SK-N-SH treated with all-trans-retinoic acid at 6 μM for 48 hours (cell line): ENCODE measurements around the gene CDH22.

Experiments used
- ARNTL ChIP-seq: fragments of 450-650 bp; formaldehyde crosslinking; IDR thresholded peaks from 2 replicates; pipeline ENCODE4 v1.5.0; 2020; ENCODE audit warnings: low read depth, mild to moderate bottlenecking, moderate library complexity, borderline replicate concordance
- ESRRG ChIP-seq: fragments of 250-450 bp; sonication (Bioruptor Pico); IDR thresholded peaks from 2 replicates; pipeline ENCODE4 v1.6.1; 2021; ENCODE audit warnings: mild to moderate bottlenecking
- PATZ1 ChIP-seq: fragments of 250-450 bp; sonication (Bioruptor Pico); IDR thresholded peaks from 2 replicates; pipeline ENCODE4 v1.8.0; 2020; ENCODE audit warnings: mild to moderate bottlenecking, moderate library complexity, borderline replicate concordance
- PPARA ChIP-seq: fragments of 250-450 bp; sonication (Bioruptor Pico); IDR thresholded peaks from 2 replicates; pipeline ENCODE4 v1.5.0; 2020; ENCODE audit warnings: mild to moderate bottlenecking, borderline replicate concordance
- RARB ChIP-seq: fragments of 250-450 bp; sonication (Bioruptor Pico); IDR thresholded peaks from 2 replicates; pipeline ENCODE4 v1.8.0; 2021; ENCODE audit warnings: mild to moderate bottlenecking, moderate library complexity
- SNAI2 ChIP-seq: fragments of 250-450 bp; sonication (Bioruptor Pico); IDR thresholded peaks from 2 replicates; pipeline ENCODE4 v1.5.0; 2020; ENCODE audit warnings: mild to moderate bottlenecking, moderate library complexity
- TSHZ2 ChIP-seq: fragments of 250-450 bp; sonication (Bioruptor Pico); IDR thresholded peaks from 2 replicates; pipeline ENCODE4 v1.5.0; 2020; ENCODE audit warnings: mild to moderate bottlenecking, moderate library complexity
- ZC3H10 ChIP-seq: fragments of 250-450 bp; sonication (Bioruptor Pico); IDR thresholded peaks from 2 replicates; pipeline ENCODE4 v1.5.1; 2021; ENCODE audit warnings: mild to moderate bottlenecking, moderate library complexity
- ZFP3 ChIP-seq: fragments of 250-450 bp; sonication (Bioruptor Pico); IDR thresholded peaks from 2 replicates; pipeline ENCODE4 v1.5.0; 2020; ENCODE audit warnings: mild to moderate bottlenecking, moderate library complexity
- ZNF565 ChIP-seq: fragments of 450-650 bp; formaldehyde crosslinking; conservative IDR thresholded peaks from 2 replicates; pipeline ENCODE4 v1.5.0; 2020; ENCODE audit warnings: low read depth, mild to moderate bottlenecking, moderate library complexity
- TF ChIP-seq, protein P1 (sequence below): fragments of 250-450 bp; sonication (Bioruptor Pico); IDR thresholded peaks from 2 replicates; pipeline ENCODE4 v1.5.1; 2020; ENCODE audit warnings: low read depth, mild to moderate bottlenecking, moderate library complexity
- TF ChIP-seq, protein P2 (sequence below): fragments of 250-450 bp; sonication (Bioruptor Pico); IDR thresholded peaks from 2 replicates; pipeline ENCODE4 v1.5.1; 2021; ENCODE audit warnings: mild to moderate bottlenecking, moderate library complexity

GRCh38 chr20:46253391-46253790 lies 54.9 kb downstream of the CDH22 start:
- TF ChIP-seq ZNF565 (CRISPR knock-in tag) (no peak), PPARA (CRISPR knock-in tag) (no peak), SNAI2 (CRISPR knock-in tag) (no peak), RARB (CRISPR knock-in tag) (no peak), PATZ1 (CRISPR knock-in tag) (no peak), ZFP3 (CRISPR knock-in tag) (no peak), ESRRG (no peak), TSHZ2 (CRISPR knock-in tag) (no peak), ZC3H10 (no peak), ARNTL (no peak)
- TF ChIP-seq, protein P1, sequence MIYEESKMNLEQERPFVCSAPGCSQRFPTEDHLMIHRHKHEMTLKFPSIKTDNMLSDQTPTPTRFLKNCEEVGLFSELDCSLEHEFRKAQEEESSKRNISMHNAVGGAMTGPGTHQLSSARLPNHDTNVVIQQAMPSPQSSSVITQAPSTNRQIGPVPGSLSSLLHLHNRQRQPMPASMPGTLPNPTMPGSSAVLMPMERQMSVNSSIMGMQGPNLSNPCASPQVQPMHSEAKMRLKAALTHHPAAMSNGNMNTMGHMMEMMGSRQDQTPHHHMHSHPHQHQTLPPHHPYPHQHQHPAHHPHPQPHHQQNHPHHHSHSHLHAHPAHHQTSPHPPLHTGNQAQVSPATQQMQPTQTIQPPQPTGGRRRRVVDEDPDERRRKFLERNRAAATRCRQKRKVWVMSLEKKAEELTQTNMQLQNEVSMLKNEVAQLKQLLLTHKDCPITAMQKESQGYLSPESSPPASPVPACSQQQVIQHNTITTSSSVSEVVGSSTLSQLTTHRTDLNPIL (CRISPR knock-in tag) = no peak
- TF ChIP-seq, protein P2, sequence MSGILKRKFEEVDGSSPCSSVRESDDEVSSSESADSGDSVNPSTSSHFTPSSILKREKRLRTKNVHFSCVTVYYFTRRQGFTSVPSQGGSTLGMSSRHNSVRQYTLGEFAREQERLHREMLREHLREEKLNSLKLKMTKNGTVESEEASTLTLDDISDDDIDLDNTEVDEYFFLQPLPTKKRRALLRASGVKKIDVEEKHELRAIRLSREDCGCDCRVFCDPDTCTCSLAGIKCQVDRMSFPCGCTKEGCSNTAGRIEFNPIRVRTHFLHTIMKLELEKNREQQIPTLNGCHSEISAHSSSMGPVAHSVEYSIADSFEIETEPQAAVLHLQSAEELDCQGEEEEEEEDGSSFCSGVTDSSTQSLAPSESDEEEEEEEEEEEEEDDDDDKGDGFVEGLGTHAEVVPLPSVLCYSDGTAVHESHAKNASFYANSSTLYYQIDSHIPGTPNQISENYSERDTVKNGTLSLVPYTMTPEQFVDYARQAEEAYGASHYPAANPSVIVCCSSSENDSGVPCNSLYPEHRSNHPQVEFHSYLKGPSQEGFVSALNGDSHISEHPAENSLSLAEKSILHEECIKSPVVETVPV (CRISPR knock-in tag) = no peak
